Fibroblast of gingiva (primary cell): ENCODE results near the gene TUBB3.

ENCODE experiments used
- DNase-seq: peaks from one replicate; pipeline ENCODE4 v3.0.0-alpha.2; 2011; ENCODE audit warnings: low read depth

TUBB3 gene

GRCh38 chr16:89938175-89938885, 15.2 kb downstream of the TUBB3 start:
- no peak for DNase-seq

DNA sequence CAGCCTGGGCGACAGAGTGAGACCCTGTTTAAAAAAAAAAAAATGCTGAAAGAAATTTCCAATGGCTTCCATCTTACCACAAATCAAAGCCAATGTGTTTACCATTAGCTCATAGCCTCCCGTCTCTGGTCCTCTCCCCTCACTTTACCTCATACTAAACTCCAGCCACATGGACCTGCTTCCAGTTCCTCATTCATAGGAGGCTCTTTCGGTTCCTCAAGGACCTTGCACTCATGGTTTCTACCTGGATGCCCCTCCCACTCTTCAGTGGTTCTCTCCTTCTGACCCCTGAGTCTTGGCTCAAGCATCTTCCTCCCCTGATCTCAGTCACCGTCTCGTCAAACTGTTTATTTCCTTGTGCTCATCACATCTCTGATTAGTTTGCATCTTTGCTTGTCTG, 21.6 kb downstream of the TUBB3 start:
- no peak for DNase-seq

- no peak for DNase-seq
Observed at GRCh38 chr16:89945654-89946053, 22.5 kb downstream of the TUBB3 start.

DNA sequence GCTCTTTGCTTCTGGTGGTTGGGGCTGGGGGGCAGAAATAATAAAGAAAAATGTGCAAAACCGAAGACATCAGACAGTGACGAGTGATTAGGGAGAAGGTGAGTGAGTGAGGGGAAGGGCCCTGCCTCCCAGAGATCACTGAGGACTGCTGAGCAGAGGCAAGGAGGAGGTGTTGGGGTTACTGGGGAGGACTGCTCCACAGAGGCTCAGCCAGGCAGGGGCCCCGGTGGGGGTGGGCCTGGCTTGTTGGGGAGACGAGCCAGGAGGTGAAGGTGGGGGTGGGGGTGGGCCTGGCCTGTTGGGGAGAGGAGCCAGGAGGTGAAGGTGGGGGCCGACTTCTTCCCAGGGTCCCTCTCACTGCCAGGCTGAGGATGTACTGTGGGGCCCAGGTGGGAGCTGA, 23.4 kb downstream of the TUBB3 start:
- no peak for DNase-seq

- DNase-seq: no peak
Observed at GRCh38 chr16:89949121-89949742, 26.1 kb downstream of the TUBB3 start.

GRCh38 chr16:89949756-89950155, 26.6 kb downstream of the TUBB3 start:
- DNase-seq: no peak

GRCh38 chr16:89951509-89951908, 28.4 kb downstream of the TUBB3 start:
- DNase-seq: no peak

DNA sequence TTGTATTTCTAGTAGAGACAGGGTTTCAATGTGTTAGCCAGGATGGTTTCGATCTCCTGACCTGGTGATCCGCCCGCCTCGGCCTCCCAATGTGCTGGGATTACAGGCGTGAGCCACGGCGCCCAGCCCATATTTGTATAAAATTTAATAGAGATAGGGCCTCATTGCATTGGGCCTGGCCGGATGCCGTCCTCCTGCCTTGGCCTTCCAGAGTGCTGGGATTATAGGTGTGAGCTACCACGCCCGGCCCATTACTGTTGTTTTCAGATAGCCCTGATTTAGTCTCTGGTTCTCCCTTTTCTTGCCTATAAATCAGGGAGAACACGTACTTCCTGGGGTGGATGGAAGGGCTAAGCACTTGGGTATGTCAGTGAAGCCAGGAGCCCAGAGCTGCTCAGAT, 28.9 kb downstream of the TUBB3 start:
- no peak for DNase-seq

- DNase-seq: no peak
Observed at GRCh38 chr16:89952551-89952950, 29.4 kb downstream of the TUBB3 start.

GRCh38 chr16:89953671-89954406, 30.7 kb downstream of the TUBB3 start:
- no peak for DNase-seq

DNA sequence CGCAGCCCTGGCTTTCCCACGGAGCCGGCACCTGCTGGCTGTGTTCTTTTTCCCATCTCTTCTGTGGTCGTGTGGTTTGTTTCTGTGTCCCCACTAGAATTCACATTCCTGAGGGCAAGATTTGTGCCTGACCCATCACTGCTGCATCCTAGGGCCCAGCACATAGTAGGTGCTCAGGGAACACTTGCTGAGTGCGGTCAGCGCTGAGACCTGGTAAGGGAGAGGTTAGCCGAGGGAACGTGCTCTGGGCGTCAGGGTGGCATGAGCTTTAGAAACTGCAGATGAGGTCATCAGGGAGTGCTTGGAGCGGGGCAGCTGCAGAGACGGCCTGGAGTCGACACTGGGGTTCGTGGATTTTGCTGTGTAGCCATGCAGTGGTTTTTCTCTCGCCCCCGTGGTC, 31.3 kb downstream of the TUBB3 start:
- DNase-seq: no peak

- no peak for DNase-seq
Observed at GRCh38 chr16:89955001-89955685, 32.0 kb downstream of the TUBB3 start.

GRCh38 chr16:89956505-89957215, 33.5 kb downstream of the TUBB3 start:
- DNase-seq: no peak

DNA sequence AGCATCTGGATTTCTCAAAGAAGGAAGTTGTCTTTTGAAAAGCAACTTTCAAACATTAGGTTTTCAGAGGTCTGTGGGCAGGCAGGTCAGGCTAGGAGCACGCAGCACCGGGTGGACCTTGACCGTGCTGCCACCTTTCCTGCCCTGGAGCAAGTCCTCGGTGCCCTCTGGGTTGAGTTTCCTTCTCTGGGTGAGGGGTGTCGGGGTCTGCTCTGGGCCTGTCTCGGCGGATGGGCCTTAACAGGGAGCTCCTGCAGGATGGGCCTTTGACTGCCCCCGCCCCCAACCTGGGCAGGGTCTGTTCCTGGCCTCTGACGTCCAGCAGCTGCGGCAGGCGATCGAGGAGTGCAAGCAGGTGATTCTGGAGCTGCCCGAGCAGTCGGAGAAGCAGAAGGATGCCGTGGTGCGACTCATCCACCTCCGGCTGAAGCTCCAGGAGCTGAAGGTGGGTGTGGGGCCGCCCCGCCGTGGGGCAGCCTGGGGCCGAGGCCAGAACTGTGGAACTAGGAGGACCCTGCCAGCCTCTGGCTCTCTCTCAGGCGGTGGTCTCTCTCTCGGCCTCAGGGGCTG, 34.2 kb downstream of the TUBB3 start:
- no peak for DNase-seq

DNA sequence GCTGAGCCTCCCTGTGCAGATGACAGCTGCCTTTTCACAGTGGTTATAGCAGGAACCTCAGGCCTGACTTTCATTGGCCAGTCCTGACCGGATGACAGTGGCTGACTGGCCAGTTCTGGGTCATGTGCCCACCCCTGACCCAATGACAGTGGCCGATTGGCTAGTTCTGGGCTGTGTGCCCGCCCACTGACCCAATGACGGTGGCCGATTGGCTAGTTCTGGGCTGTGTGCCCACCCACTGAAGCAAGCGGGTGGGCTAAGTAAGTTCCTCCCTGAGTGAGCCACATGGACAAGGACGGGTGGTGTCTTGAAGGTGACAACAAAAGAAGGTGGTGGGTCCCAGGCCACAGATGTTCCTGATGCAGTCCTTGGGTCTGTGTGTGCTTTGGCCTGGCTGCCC, 34.9 kb downstream of the TUBB3 start:
- no peak for DNase-seq

DNA sequence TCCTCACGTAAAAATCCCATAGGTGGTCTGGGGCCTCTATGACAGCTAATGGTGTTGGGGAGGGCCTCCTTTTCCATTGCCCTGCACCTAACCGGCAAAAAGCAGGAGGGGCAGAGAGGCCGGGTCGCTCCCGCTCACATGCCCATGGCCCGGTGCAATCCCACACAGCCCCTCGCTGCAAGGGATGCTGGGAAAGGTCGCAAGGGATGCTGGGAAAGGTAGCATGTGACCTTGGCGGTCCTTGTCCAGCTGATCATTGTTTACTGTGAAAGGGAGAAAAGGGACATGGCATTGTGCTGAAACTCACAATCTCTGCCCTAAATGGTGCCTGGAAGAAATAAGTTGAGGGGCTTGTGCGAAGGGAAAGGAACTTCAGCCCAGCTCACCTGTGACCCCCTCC, 35.5 kb downstream of the TUBB3 start:
- DNase-seq: no peak

DNA sequence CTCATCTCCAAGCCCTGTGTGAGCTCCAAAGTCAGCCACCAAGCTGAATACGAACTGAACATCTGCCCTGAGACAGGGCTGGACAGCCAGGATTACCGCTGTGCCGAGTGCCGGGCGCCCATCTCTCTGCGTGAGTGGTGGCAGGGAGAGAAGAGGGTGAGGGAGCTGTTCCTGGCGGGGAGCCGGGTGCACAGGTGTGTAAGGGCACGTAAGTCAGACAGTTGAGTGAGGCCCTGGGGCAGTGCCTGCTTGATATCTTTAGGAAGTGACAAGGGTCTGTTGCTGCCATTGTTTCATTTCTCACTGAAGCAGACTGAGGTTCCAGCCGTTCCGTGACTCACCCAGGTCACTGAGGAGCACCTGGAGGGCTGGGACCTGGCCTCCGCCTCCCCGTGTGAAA, 37.8 kb downstream of the TUBB3 start:
- no peak for DNase-seq

DNA sequence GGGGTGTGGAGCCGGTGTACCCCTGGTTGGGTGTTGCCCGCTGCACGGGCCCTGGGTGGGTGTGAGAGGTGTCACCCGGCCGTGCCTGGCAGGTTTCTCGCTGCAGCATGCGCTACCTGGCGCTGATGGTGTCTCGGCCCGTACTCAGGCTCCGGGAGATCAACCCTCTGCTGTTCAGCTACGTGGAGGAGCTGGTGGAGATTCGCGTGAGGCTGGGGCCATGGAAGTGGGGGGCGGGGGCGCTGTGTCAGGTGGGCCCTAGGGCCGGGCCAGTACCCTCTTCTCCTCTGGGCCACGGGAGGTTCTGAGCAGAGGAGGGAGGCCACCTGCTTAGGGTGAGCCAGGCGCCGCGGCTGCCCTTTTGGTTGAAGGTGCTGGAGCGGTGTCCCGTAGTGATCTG, 38.8 kb downstream of the TUBB3 start:
- no peak for DNase-seq

DNA sequence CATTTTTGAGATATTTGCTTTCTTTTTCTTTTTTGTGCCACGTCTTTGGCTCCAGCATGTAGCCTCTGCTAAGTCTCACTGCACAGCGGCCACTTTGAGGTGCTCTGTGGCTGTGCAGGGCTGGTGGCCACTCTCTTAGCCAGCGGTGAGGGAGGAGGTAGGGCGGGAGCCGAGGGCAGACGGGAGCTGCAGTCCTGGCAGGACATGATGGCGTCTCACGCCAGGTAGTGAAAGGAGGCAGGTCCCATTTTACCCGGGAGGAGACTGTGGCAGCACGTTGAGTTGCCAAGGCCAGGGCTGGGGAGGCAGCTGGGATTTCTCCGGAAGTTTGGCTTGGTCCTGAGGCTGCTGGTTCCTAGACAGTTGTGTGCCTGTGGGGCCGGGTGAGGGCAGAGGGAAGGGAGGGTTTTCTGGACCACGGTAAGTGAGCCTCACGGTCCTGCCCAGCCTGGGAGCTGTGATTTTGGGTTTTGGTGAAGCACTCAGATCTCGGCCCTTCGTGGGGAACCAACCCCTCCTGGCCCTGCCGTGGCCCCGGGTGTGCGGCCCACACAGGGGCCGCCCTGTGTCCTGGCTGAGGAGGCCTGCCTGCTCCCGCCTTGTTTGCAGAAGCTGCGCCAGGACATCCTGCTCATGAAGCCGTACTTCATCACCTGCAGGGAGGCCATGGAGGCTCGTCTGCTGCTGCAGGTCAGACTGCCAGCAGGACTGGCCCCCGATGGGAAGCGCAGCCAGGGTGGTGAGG, 39.8 kb downstream of the TUBB3 start:
- DNase-seq: no peak

DNA sequence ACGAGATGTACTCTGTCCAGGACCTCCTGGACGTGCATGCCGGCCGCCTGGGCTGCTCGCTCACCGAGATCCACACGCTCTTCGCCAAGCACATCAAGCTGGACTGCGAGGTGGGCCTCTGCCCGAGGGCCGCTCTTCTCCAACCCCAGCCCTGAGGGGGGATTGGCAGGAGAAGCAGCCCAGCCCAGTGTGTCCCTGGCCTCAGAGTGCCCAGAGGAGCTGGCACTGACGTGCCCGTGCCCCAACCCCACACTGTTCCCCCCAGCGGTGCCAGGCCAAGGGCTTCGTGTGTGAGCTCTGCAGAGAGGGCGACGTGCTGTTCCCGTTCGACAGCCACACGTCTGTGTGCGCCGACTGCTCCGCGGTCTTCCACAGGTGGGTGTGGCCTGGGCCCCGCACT, 41.1 kb downstream of the TUBB3 start:
- no peak for DNase-seq
